CD4-positive, alpha-beta T cell (primary cell): ENCODE measurements around the gene TBC1D19. TPM values are rescaled to one million over a fixed set of nuclear protein-coding genes. Genes with fewer than 3 reads are reported as not detected.

Experiments used
- ATAC-seq: fragments of 200-7000 bp; cut with Tn5 transposase; one replicate; pipeline ENCODE4 v1.10.0; 2022; ENCODE audit warnings: mild to moderate bottlenecking; ENCODE audit not compliant: poor library complexity
- CTCF ChIA-PET: fragments of 350-600 bp; sonication (Branson Sonifier 250); formaldehyde crosslinking; loops from one replicate; lab custom pipeline; 2021; ENCODE audit warnings: antibody characterized with exemption, inconsistent platforms; lab: Charles Lee
- POLR2A ChIA-PET: fragments of 350-600 bp; sonication (Branson Sonifier 250); formaldehyde crosslinking; loops from one replicate; lab custom pipeline; 2021; ENCODE audit warnings: antibody characterized with exemption, inconsistent platforms; lab: Charles Lee
- DNase-seq, 14 experiments: peaks; one replicate each; pipeline ENCODE4 v3.0.0-alpha.2; 2013 to 2020; ENCODE audit warnings: mixed read lengths in 2 of 14
- H3K27ac ChIP-seq, 2 donors: one replicate each; pipeline versions ENCODE4 v1.5.1 to v1.7.0; 2013; ENCODE audit warnings: low read length in 2 of 2, low read depth in 1 of 2, mild to moderate bottlenecking in 1 of 2
- H3K27me3 ChIP-seq, 2 experiments: 1 replicate in 1 of 2; 2 replicates in 1 of 2; pipeline versions ENCODE4 v1.6.1 to v1.7.0; 2013; ENCODE audit warnings: low read length in 2 of 2, control low read depth in 1 of 2, mild to moderate bottlenecking in 1 of 2, moderate library complexity in 1 of 2; ENCODE audit not compliant: insufficient read depth in 2 of 2, control insufficient read depth in 1 of 2
- H3K36me3 ChIP-seq: one replicate; pipeline ENCODE4 v1.6.1; 2013; ENCODE audit warnings: low read length, control low read depth; ENCODE audit not compliant: insufficient read depth
- H3K4me1 ChIP-seq: one replicate; pipeline ENCODE4 v1.6.1; 2013; ENCODE audit warnings: low read length, control low read depth; ENCODE audit not compliant: insufficient read depth
- H3K4me3 ChIP-seq: one replicate; pipeline ENCODE4 v1.5.1; 2013; ENCODE audit warnings: mild to moderate bottlenecking, low read length, moderate library complexity
- H3K9me3 ChIP-seq, 2 experiments: 1 replicate in 1 of 2; 2 replicates in 1 of 2; pipeline versions ENCODE4 v1.6.1 to v1.7.0; 2013; ENCODE audit warnings: low read length in 2 of 2, mild to moderate bottlenecking in 2 of 2, control low read depth in 1 of 2, moderate library complexity in 1 of 2; ENCODE audit not compliant: control insufficient read depth in 1 of 2, insufficient read depth in 1 of 2
- H3K27ac Mint-ChIP-seq: one replicate; pipeline ENCODE4 v1.8.0; 2020; ENCODE audit warnings: mixed read lengths
- H3K27me3 Mint-ChIP-seq: one replicate; pipeline ENCODE4 v1.8.0; 2021; ENCODE audit warnings: mixed read lengths
- H3K36me3 Mint-ChIP-seq: one replicate; pipeline ENCODE4 v1.8.0; 2021; ENCODE audit warnings: low read depth, mixed read lengths
- H3K4me1 Mint-ChIP-seq: one replicate; pipeline ENCODE4 v1.8.0; 2021; ENCODE audit warnings: low read depth, mixed read lengths
- H3K4me3 Mint-ChIP-seq: one replicate; pipeline ENCODE4 v1.8.0; 2020; ENCODE audit warnings: mild to moderate bottlenecking, mixed read lengths
- H3K9me3 Mint-ChIP-seq: one replicate; pipeline ENCODE4 v1.8.0; 2020; ENCODE audit warnings: mixed read lengths
- CTCF ChIP-seq: fragments of 200-600 bp; IDR thresholded peaks from one replicate; pipeline ENCODE4 v1.8.0; 2022; ENCODE audit warnings: antibody characterized with exemption, mild to moderate bottlenecking
- intact Hi-C, 2 experiments: fragments of 100-400 bp; cut with DNase I in 1 of 2; cut with micrococcal nuclease in 1 of 2; formaldehyde crosslinking; loops; one replicate each; pipeline versions ENCODE4 v1.15.1 to v1.9.0; 2023 to 2025; cut with DNase I, micrococcal nuclease
- total RNA-seq, 174 experiments: library from RNA in 2 of 174; stranded (reverse) in 2 of 174; gene quantifications; one replicate each; pipeline ENCODE4 v1.2.3 and lab custom pipeline; 2021 to 2026

The TBC1D19 gene
- total RNA-seq, 2 experiments from 2014 or later, result 4.0 to 4.8 TPM

GRCh38 chr4:26763648-26764047, 179.8 kb downstream of the TBC1D19 start:
- Mint-ChIP-seq H3K27ac (no peak overlapping the region), H3K4me1 (no peaks in the 10 kb centered on the region), H3K36me3 (peaks cover 15% of the 10 kb centered on the region), H3K9me3 (no peaks in the 10 kb centered on the region), H3K27me3 (no peaks in the 10 kb centered on the region), H3K4me3 (no peak overlapping the region)
- intact Hi-C loops, result no loop called here
- TF ChIP-seq CTCF, result no peak
- H3K9me3 ChIP-seq, result no peaks in the 10 kb centered on the region
- H3K27ac ChIP-seq, result no peak overlapping the region
- no peaks in the 10 kb centered on the region for H3K27me3 ChIP-seq
- ChIA-PET CTCF (no interaction called here), POLR2A (no interaction called here)
- DNase-seq, result no peak
- no peaks in the 10 kb centered on the region for H3K36me3 ChIP-seq
- H3K4me1 ChIP-seq, result no peaks in the 10 kb centered on the region
- no peak overlapping the region for H3K4me3 ChIP-seq
- no peak for ATAC-seq

GRCh38 chr4:26764231-26764630, 180.3 kb downstream of the TBC1D19 start:
- H3K4me3 ChIP-seq, result no peak overlapping the region
- H3K36me3 ChIP-seq, result no peaks in the 10 kb centered on the region
- no peak for TF ChIP-seq CTCF
- H3K27ac ChIP-seq, result no peak overlapping the region
- ATAC-seq, result no peak
- Mint-ChIP-seq H3K36me3 (peaks cover 11% of the 10 kb centered on the region), H3K4me3 (no peak overlapping the region), H3K27me3 (no peaks in the 10 kb centered on the region), H3K9me3 (no peaks in the 10 kb centered on the region), H3K4me1 (no peaks in the 10 kb centered on the region), H3K27ac (no peak overlapping the region)
- ChIA-PET POLR2A (no interaction called here), CTCF (no interaction called here)
- no peaks in the 10 kb centered on the region for H3K9me3 ChIP-seq
- H3K4me1 ChIP-seq, result no peaks in the 10 kb centered on the region
- no peak for DNase-seq
- H3K27me3 ChIP-seq, result no peaks in the 10 kb centered on the region
- intact Hi-C loops, result no loop called here

- Mint-ChIP-seq H3K4me3 (no peak overlapping the region), H3K27ac (no peak overlapping the region), H3K9me3 (no peaks in the 10 kb centered on the region), H3K4me1 (no peaks in the 10 kb centered on the region), H3K27me3 (no peaks in the 10 kb centered on the region), H3K36me3 (peaks cover 17% of the 10 kb centered on the region)
- intact Hi-C loops, result no loop called here
- Histone ChIP-seq H3K9me3 (no peaks in the 10 kb centered on the region), H3K36me3 (no peaks in the 10 kb centered on the region), H3K27me3 (no peaks in the 10 kb centered on the region), H3K4me3 (no peak overlapping the region), H3K4me1 (no peaks in the 10 kb centered on the region), H3K27ac (no peak overlapping the region)
- ChIA-PET POLR2A (no interaction called here), CTCF (no interaction called here)
- ATAC-seq (no peak), DNase-seq (no peak)
- no peak for TF ChIP-seq CTCF
Measured at GRCh38 chr4:26765515-26765914, 181.6 kb downstream of the TBC1D19 start.
